HepG2 (cell line): ENCODE data around the gene GALNT8. TPM values are rescaled to one million over a fixed set of nuclear protein-coding genes. Genes with fewer than 3 reads are reported as not detected.

Experiments
- ATAC-seq: fragments of 200-7000 bp; cut with Tn5 transposase; 3 replicates; pipeline ENCODE4 v1.9.1; 2020; ENCODE audit warnings: mild to moderate bottlenecking, moderate library complexity
- BruUV-seq: library from RNA; stranded (reverse); fragments of 400-500 nt; replicated peaks from 2 replicates; lab custom pipeline; 2021; lab: Mats Ljungman, UMichigan
- CTCF ChIA-PET: fragments of 300-600 bp; formaldehyde crosslinking; extraction: SDS; loops from one replicate; lab custom pipeline; 2021; ENCODE audit warnings: low total read pairs, inconsistent platforms, low intra/inter-chr PET ratio; lab: Yijun Ruan, JAX
- POLR2A ChIA-PET: fragments of 350-600 bp; sonication (Branson Sonifier 250); formaldehyde crosslinking; loops from one replicate; lab custom pipeline; 2020; ENCODE audit warnings: antibody characterized with exemption, inconsistent platforms; lab: Yijun Ruan, JAX
- DNase-seq: peaks from one replicate; pipeline ENCODE4 v3.0.0-alpha.2; 2015; ENCODE audit warnings: low spot score
- FAIRE-seq: peaks from 3 replicates; lab custom pipeline; 2011; peaks lifted over from hg19 to GRCh38; lab: Jason Lieb, UNC
- H2AFZ ChIP-seq: one replicate; pipeline ENCODE4 v1.6.1; 2011; ENCODE audit warnings: low read length, inconsistent platforms
- H3K27ac ChIP-seq: fragments of 300-600 bp; 3 replicates; pipeline ENCODE4 v1.8.0; 2011; ENCODE audit warnings: mixed run types, mild to moderate bottlenecking, mixed read lengths, low read length, inconsistent platforms; ENCODE audit not compliant: insufficient read depth; ENCODE audit errors: extremely low read length
- H3K27me3 ChIP-seq, 2 experiments: fragments of 200-600 bp in 1 of 2; 2 replicates in 1 of 2; 3 replicates in 1 of 2; pipeline versions ENCODE4 v1.6.0 to v1.8.0; 2011; ENCODE audit warnings: low read length in 2 of 2, mild to moderate bottlenecking in 2 of 2, moderate library complexity in 2 of 2, inconsistent platforms in 1 of 2; ENCODE audit not compliant: insufficient read depth in 2 of 2, control insufficient read depth in 1 of 2
- H3K36me3 ChIP-seq, 2 experiments: fragments of 200-600 bp in 1 of 2; replicated peaks in 1 of 2; 2 replicates in 1 of 2; 3 replicates in 1 of 2; pipeline versions ENCODE4 v1.5.1 to v1.8.0; 2011; ENCODE audit warnings: low read length in 2 of 2, inconsistent platforms in 1 of 2; ENCODE audit not compliant: insufficient read depth in 2 of 2, control insufficient read depth in 1 of 2
- H3K4me1 ChIP-seq: 2 replicates; pipeline ENCODE4 v1.5.1; 2012; ENCODE audit warnings: low read length, inconsistent platforms; ENCODE audit not compliant: insufficient read depth
- H3K4me2 ChIP-seq: 2 replicates; pipeline ENCODE4 v1.6.0; 2011; ENCODE audit warnings: low read depth, low read length, inconsistent platforms
- H3K4me3 ChIP-seq, 3 experiments: fragments of 200-600 bp in 1 of 3; sonication (generic), shearing (Covaris generic) in 1 of 3; replicated peaks in 1 of 3; 2 replicates each; pipeline ENCODE4 v1.5.1; 2011 to 2016; ENCODE audit warnings: low read length in 3 of 3, inconsistent platforms in 2 of 3, low read depth in 2 of 3, mild to moderate bottlenecking in 2 of 3, control low read depth in 1 of 3, mixed read lengths in 1 of 3; ENCODE audit not compliant: insufficient read depth in 1 of 3
- H3K79me2 ChIP-seq: one replicate; pipeline ENCODE4 v1.6.1; 2011; ENCODE audit warnings: low read length, inconsistent platforms; ENCODE audit not compliant: insufficient read depth
- H3K9ac ChIP-seq: 2 replicates; pipeline ENCODE4 v1.6.0; 2011; ENCODE audit warnings: mild to moderate bottlenecking, low read depth, low read length, inconsistent platforms; ENCODE audit not compliant: insufficient read depth
- H3K9me3 ChIP-seq: 2 replicates; pipeline ENCODE4 v1.5.1; 2012; ENCODE audit warnings: mild to moderate bottlenecking, low read length
- H4K20me1 ChIP-seq: 2 replicates; pipeline ENCODE4 v1.6.0; 2011; ENCODE audit warnings: inconsistent platforms, mild to moderate bottlenecking, low read length, moderate library complexity; ENCODE audit not compliant: insufficient read depth
- CREB1 ChIP-seq, 2 experiments: fragments of 450-650 bp in 1 of 2; IDR thresholded peaks; 2 replicates each; pipeline ENCODE4 v1.6.1; 2016 to 2017; ENCODE audit warnings: control low read depth in 1 of 2, mild to moderate bottlenecking in 1 of 2, missing compliant biosample characterization in 1 of 2, missing genetic modification characterization in 1 of 2
- HINFP ChIP-seq: sonication (generic); formaldehyde crosslinking; IDR thresholded peaks from 2 replicates; pipeline ENCODE4 v1.4.0; 2020; ENCODE audit warnings: low read depth, mild to moderate bottlenecking, missing genetic modification reagents
- IKZF4 ChIP-seq: sonication (generic); formaldehyde crosslinking; IDR thresholded peaks from 2 replicates; pipeline ENCODE4 v1.5.1; 2020; ENCODE audit warnings: borderline replicate concordance, mild to moderate bottlenecking, low read depth, missing genetic modification reagents; ENCODE audit errors: not compliant biosample characterization
- POLR2AphosphoS2 ChIP-seq: IDR thresholded peaks from 2 replicates; pipeline ENCODE4 v1.6.1; 2011; ENCODE audit warnings: low read depth, low read length, improper control_type of control experiment
- PRDM15 ChIP-seq: sonication (generic); formaldehyde crosslinking; IDR thresholded peaks from 2 replicates; pipeline ENCODE4 v1.4.0; 2020; ENCODE audit warnings: missing genetic modification reagents
- ZBTB1 ChIP-seq: sonication (generic); formaldehyde crosslinking; IDR thresholded peaks from 2 replicates; pipeline ENCODE4 v1.4.0; 2020; ENCODE audit warnings: missing genetic modification reagents, borderline replicate concordance
- ZBTB43 ChIP-seq: sonication (generic); formaldehyde crosslinking; conservative IDR thresholded peaks from 2 replicates; pipeline ENCODE4 v1.4.0; 2020; ENCODE audit warnings: missing genetic modification reagents
- ZNF205 ChIP-seq: IDR thresholded peaks from 2 replicates; pipeline ENCODE4 v1.6.1; 2018; ENCODE audit warnings: missing biosample characterization, missing genetic modification reagents
- WGBS: methylation state at CpG from one replicate; pipeline ENCODE4 v1.1.6; 2017; ENCODE audit warnings: low lambda C conversion rate; 5-methylcytosine and 5-hydroxymethylcytosine counted together
- in situ Hi-C: cut with HindIII; loops from 2 replicates; pipeline ENCODE4 v1.10.0; 2017; ENCODE audit warnings: low pct_unique_long_range_greater_than_20kb; ENCODE audit not compliant: extremely low pct_ligation_motif_present
- intact Hi-C: fragments of 100-400 bp; cut with micrococcal nuclease; formaldehyde crosslinking; loops from one replicate; pipeline ENCODE4 v1.10.0; 2022; ENCODE audit not compliant: unreplicated experiment
- polyA plus RNA-seq, 8 experiments: library from polyadenylated mRNA; depleted of rRNA in 3 of 8; stranded (reverse) in 7 of 8; unstranded in 1 of 8; fragments of >200 nt; fragmentation: Illumina TruSeq in 4 of 8; extraction: Trizol in 4 of 8; gene quantifications; 2 replicates each; pipeline versions ENCODE4 v1.2.1 to v1.2.3, GENCODE V29; 2011 to 2016; ENCODE audit warnings: low read depth in 4 of 8, missing spikeins in 1 of 8, mixed read lengths in 1 of 8; ENCODE audit not compliant: insufficient read depth in 1 of 8
- total RNA-seq, 5 experiments: library from RNA; depleted of rRNA; stranded (reverse); fragments of >200 nt; fragmentation: Illumina TruSeq; extraction: Trizol; gene quantifications; 2 replicates each; pipeline ENCODE4 v1.2.3, GENCODE V29; 2016; ENCODE audit warnings: low read depth in 1 of 5
- TF ChIP-seq, protein P1 (sequence below), 2 experiments: sonication (generic) in 1 of 2; formaldehyde crosslinking in 1 of 2; IDR thresholded peaks; 2 replicates each; pipeline versions ENCODE4 v1.6.1 to v1.9.0; 2014 to 2022; ENCODE audit warnings: antibody characterized with exemption in 1 of 2, borderline replicate concordance in 1 of 2, inconsistent platforms in 1 of 2, low read depth in 1 of 2, missing genetic modification reagents in 1 of 2

The GALNT8 gene
- total and polyA plus RNA-seq, 2 of the 13 experiments (the other 11 are each of a cell fraction or from before 2014, with no cell fraction given): 0.45 TPM; not detected in 1

DNA sequence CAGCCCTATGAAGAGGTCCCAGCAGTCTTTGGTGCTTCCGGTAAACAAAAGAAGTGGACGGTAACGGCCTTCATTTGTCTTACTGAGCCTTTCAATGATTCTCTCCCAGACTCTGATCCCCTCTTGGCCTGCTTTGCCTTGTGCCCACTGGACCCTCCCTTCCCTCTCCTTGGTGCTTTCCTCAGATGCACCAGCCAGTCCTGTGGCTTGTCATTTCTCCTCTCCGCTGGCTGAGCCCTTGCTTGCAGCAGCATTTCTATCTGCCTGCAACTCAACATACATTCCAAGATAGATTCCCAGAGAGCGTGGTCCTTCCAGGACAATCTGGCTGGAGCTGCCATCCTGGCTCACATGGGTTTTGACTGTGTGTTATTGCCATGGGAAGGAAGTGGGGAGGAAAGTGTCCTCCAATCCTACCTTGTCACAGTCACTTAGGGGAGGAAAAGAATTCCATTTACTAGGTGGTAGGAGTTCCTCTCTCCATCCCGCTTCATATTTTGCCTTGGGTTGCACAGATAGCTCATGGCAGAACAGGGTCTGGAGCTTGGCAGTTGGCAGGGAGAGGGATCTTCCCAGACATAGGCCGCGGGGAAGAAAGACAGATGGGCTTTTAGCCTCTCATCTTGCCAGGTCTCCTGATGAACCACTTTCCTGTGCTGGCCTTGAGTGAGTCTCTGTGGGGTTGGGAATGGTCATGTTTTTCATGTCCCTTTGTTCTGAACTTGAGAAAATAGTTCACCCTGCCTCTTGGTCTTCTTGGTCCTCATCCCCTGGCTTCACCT lies 96.7 kb downstream of the GALNT8 start:
- DNase-seq: no peak
- no peak overlapping the region for H3K4me3 ChIP-seq
- no peaks in the 10 kb centered on the region for H4K20me1 ChIP-seq
- peaks cover 3 to 16% of the 10 kb centered on the region in 2 experiments; a peak in 2 of 5 replicates for H3K27me3 ChIP-seq
- H3K9ac ChIP-seq: no peak overlapping the region
- WGBS: 10% methylated on average over 6 of the region's 8 CpGs
- no TSS peak for BruUV-seq
- FAIRE-seq: no peak
- in situ Hi-C loops (no loop called here), intact Hi-C loops (no loop called here)
- H3K4me1 ChIP-seq: no peaks in the 10 kb centered on the region
- H3K27ac ChIP-seq: no peak overlapping the region
- no peaks in the 10 kb centered on the region for H3K36me3 ChIP-seq
- no peak for ATAC-seq
- H3K79me2 ChIP-seq: no peaks in the 10 kb centered on the region
- no peaks in the 10 kb centered on the region for H3K9me3 ChIP-seq
- no peak overlapping the region for H2AFZ ChIP-seq
- ChIA-PET CTCF (no interaction called here), POLR2A (no interaction called here)
- H3K4me2 ChIP-seq: no peak overlapping the region
- TF ChIP-seq POLR2AphosphoS2: no peak
- no peak for TF ChIP-seq HINFP
- no peak for TF ChIP-seq ZBTB1 (CRISPR knock-in tag)
- TF ChIP-seq CREB1 (IDR thresholded peaks at IDR 0.05): no peak
- no peak for TF ChIP-seq CREB1 (CRISPR knock-in tag; IDR thresholded peaks at IDR 0.05)
- TF ChIP-seq, protein P1, sequence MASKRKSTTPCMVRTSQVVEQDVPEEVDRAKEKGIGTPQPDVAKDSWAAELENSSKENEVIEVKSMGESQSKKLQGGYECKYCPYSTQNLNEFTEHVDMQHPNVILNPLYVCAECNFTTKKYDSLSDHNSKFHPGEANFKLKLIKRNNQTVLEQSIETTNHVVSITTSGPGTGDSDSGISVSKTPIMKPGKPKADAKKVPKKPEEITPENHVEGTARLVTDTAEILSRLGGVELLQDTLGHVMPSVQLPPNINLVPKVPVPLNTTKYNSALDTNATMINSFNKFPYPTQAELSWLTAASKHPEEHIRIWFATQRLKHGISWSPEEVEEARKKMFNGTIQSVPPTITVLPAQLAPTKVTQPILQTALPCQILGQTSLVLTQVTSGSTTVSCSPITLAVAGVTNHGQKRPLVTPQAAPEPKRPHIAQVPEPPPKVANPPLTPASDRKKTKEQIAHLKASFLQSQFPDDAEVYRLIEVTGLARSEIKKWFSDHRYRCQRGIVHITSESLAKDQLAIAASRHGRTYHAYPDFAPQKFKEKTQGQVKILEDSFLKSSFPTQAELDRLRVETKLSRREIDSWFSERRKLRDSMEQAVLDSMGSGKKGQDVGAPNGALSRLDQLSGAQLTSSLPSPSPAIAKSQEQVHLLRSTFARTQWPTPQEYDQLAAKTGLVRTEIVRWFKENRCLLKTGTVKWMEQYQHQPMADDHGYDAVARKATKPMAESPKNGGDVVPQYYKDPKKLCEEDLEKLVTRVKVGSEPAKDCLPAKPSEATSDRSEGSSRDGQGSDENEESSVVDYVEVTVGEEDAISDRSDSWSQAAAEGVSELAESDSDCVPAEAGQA (IDR thresholded peaks at IDR 0.05; ENCODE audit: low read depth): no peak
- TF ChIP-seq, protein P1 (CRISPR knock-in tag; IDR thresholded peaks at IDR 0.05; ENCODE audit: borderline replicate concordance): no peak
- TF ChIP-seq IKZF4 (CRISPR knock-in tag): no peak
- no peak for TF ChIP-seq ZBTB43 (CRISPR knock-in tag)
- TF ChIP-seq PRDM15 (CRISPR knock-in tag): no peak
- no peak for TF ChIP-seq ZNF205 (CRISPR knock-in tag)
